Measurements from ENCODE around the gene CRYBG2.
A peak's percentile ranks its signal among the peaks of the same experiment; 100 is the strongest.
"Not testable (repeated sequence)": the region's sequence is repeated elsewhere in the genome, so short reads cannot be mapped to it uniquely, and the experiment has no call there.

The CRYBG2 gene

DNA sequence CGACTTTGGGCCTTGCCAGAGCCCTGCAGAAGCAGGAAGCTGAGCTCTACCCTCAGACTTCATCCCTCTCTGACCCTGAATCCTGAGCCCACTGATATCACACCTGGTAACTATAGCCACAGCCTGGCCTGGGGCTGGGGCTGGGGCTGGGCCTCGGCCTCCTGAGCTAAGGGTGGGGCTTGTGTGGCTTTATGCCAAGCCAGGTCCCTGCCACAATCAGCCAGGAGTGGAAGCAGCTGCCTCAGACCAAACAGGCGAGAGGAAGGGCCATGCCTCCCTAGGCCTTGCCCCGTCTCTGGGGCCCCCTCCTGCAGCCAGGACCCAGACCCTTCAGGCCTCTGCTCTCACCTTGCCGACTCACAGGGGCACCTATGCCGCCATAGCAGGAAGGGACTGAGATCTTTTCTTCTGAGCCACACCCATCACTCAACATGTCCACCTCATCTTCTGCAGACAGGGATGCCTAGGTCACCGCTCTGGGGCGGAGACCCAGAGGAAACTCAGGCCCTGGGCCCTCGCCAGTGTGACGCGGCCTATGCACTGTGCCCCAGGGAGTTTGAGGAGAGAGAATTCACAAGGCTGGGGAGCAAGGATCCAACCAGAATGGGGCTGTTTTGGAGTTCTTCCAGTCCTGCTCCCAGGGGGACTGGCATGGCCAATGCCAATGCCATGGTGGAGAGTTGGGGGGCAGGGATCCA lies 53.2 kb downstream of the CRYBG2 start:
- peaks cover 27% of the 10 kb centered on the region for H3K4me1 Mint-ChIP-seq
- no peaks in the 10 kb centered on the region for H3K9me3 Mint-ChIP-seq
- DNase-seq (ENCODE audit: low spot score in 2 of 2) (no peak), ATAC-seq (replicated peaks; ENCODE audit: extremely low read depth, poor library complexity, severe bottlenecking) (no peak)
- H3K36me3 Mint-ChIP-seq (ENCODE audit: insufficient read depth) = peaks cover 1% of the 10 kb centered on the region
- H3K27ac Mint-ChIP-seq (ENCODE audit: low read depth) = no peak overlapping the region
- no peaks in the 10 kb centered on the region for H3K27me3 Mint-ChIP-seq
- H3K4me3 Mint-ChIP-seq = no peak overlapping the region

DNA sequence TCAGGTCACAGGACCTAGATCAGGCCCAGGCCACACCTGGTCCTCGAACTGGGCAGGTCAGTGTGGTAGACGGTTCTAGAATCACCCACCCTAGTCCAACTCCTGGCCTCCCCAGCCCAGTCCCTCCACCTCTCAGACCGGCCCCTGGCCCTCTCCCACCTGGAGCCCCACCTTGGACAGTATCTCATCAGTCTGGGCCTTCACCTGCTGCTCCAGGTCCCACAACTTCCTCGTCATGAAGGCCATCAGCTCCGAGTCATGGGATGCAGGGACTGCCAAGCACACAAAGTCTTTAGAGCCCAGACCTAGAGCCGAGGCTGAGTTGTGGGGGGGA lies 56.2 kb downstream of the CRYBG2 start:
- H3K27me3 Mint-ChIP-seq = no peaks in the 10 kb centered on the region
- H3K9me3 Mint-ChIP-seq = no peaks in the 10 kb centered on the region
- DNase-seq (ENCODE audit: low spot score in 2 of 2) (no peak), ATAC-seq (replicated peaks; ENCODE audit: extremely low read depth, poor library complexity, severe bottlenecking) (no peak)
- peaks cover 1% of the 10 kb centered on the region for H3K36me3 Mint-ChIP-seq (ENCODE audit: insufficient read depth)
- H3K4me1 Mint-ChIP-seq = peaks cover 40% of the 10 kb centered on the region
- no peak overlapping the region for H3K4me3 Mint-ChIP-seq
- peak overlapping the region; percentile 41 for H3K27ac Mint-ChIP-seq (ENCODE audit: low read depth)

DNA sequence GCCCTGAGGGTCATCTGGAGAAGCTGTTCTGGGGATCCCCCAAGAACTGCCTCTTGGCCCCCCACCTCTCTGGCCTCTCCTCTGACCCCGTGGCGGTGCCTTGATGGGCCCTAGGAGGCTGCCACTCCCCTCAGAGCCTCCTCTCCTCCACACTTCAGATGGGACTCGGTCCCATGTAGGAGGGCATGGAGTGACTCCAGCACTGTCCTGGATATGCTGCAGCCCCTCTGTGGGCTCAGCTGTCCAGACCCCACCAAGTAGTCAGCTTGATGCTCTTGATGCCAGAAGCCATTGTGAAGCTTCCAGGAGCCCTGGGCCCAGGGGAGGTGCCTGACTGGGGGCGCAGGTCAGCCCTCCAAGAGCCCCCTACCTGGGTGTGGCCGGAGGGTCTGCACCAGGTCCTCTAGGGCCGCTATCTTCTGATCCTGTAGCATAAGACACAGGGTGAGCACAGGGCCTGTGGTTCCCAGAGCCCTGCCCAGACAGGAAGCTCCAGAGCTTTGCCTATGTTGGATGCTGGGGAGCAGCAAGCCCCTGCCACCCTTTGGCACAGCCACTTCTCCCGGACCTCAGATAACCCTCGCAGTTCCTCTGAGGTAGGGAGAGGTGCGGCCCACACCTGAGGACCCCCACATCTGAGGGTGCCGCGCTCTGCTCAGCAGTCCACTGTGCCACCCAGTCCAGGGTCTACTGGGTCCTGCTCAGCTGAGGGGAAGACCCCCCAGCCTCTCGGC lies 56.7 kb downstream of the CRYBG2 start:
- no peaks in the 10 kb centered on the region for H3K36me3 Mint-ChIP-seq (ENCODE audit: insufficient read depth)
- H3K27ac Mint-ChIP-seq (ENCODE audit: low read depth) = peak overlapping the region; percentile 41
- no peak overlapping the region for H3K4me3 Mint-ChIP-seq
- DNase-seq (ENCODE audit: low spot score in 2 of 2) (no peak), ATAC-seq (replicated peaks; ENCODE audit: extremely low read depth, poor library complexity, severe bottlenecking) (no peak)
- no peaks in the 10 kb centered on the region for H3K27me3 Mint-ChIP-seq
- peaks cover 44% of the 10 kb centered on the region for H3K4me1 Mint-ChIP-seq
- no peaks in the 10 kb centered on the region for H3K9me3 Mint-ChIP-seq

DNA sequence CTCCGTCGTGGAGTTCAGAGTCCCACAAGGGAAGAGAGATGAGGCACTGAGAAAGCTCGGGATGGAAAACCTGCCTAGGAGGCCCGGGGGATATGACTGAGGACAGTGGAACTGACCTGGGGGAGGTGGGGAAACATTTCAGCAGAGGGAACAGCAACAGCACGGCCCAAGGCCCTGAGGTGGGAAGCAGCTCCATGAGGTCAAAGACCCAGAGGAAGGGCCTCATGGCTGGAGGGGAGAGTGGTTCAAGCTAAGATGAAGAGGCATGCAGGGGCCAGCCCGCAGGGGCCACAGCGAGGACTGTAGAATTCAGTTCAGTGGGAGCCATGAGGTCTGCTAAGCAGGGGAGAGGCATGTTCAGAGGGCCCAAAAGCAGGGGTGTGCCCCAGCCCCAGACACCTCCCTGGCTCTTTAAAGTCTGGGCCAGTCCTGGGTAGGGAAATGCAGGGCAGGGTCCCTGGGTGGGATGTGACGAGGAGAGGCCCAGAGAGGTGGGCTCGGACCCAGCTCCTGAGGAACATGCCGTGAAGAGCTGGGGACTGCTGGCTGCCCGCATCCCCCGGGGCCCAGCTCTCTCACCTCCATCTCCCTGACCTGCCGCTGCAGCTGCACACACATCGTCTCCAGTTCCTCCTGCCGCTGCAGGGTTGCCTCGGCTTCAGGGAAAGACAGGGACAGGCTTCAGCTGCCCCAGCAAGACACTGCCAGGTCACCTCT lies 57.4 kb downstream of the CRYBG2 start:
- DNase-seq (ENCODE audit: low spot score in 2 of 2) (no peak), ATAC-seq (replicated peaks; ENCODE audit: extremely low read depth, poor library complexity, severe bottlenecking) (no peak)
- Mint-ChIP-seq H3K9me3 (no peaks in the 10 kb centered on the region), H3K4me1 (peaks cover 51% of the 10 kb centered on the region), H3K27ac (ENCODE audit: low read depth) (peak overlapping the region; percentile 21), H3K27me3 (no peaks in the 10 kb centered on the region), H3K36me3 (ENCODE audit: insufficient read depth) (no peaks in the 10 kb centered on the region), H3K4me3 (no peak overlapping the region)

DNA sequence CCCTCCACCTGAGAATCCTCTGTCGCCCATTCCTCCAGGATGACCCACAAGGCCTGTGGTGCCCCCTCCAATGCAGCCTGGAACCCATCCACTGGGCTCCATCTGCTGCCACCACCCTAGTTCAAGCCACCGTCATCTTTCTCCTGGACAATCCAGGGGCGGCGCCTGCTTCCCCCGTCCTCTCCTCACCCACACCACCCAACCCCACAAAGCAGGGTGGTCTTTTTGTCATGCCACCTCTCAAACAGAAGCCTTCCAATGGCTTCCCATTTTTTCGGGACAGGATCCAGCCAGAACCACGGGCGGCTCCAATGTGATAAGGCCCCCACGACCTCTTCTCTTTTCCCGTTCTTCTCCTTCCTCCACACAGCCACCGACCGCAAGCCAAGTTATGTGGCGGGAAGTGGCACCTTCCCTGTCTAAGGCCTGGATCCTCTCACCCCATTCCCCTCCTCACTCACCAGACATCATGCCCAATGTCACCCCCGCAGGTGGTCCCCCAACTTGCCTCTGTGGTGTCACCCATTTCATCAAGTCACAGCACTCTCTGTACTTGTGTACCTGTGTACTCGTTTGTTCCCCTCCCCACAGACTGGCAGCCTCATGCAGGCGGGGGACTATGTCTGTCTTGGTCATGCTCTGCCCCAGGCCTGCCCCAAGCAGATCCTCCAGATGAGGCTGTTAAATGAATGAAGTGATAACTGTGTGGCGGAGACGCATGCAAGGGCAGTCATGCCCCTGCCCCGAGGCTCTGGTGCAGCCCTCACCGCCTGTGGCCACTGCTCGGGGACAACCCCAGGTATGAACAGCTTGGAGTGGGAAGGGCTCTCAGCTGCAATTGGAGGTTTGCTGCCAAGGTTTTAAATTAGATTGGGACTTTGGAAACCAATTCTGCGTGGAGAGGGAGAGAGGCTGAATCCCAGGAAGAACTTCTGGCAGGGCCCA lies 58.5 kb downstream of the CRYBG2 start:
- DNase-seq (ENCODE audit: low spot score in 2 of 2) (no peak), ATAC-seq (replicated peaks; ENCODE audit: extremely low read depth, poor library complexity, severe bottlenecking) (no peak)
- H3K4me1 Mint-ChIP-seq = peaks cover 55% of the 10 kb centered on the region
- H3K27ac Mint-ChIP-seq (ENCODE audit: low read depth) = peak overlapping the region; percentile 36
- no peak overlapping the region for H3K4me3 Mint-ChIP-seq
- no peaks in the 10 kb centered on the region for H3K27me3 Mint-ChIP-seq
- no peaks in the 10 kb centered on the region for H3K9me3 Mint-ChIP-seq
- peaks cover under 1% of the 10 kb centered on the region for H3K36me3 Mint-ChIP-seq (ENCODE audit: insufficient read depth)

DNA sequence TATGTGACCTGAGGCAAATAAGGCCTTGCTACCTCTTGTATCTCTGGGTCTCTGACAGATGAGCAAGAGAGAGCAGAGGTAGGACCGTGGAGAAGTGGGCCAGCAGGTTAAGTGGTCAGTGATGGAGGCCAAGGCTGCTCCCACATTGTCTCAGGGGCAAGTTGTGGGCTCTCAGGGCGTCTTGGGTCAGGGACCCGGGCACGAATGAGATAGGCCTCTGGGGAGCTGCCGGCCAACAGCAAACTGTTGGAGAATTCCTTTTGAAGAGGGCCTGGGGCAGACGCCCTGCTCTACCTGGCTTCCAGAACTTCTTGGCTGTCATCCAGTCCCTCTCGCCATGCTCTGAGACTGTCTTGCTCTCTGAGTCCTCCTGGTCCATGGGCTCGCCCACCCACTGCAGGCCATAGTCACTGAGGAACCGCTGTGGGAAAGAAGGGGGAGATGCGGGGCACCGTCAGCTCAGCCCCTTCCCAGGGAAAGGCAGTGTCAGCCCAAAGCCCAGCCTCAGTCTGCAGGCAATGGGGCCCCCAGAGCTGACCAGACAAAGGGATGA lies 59.9 kb downstream of the CRYBG2 start:
- Mint-ChIP-seq H3K27ac (ENCODE audit: low read depth) (no peak overlapping the region), H3K27me3 (no peaks in the 10 kb centered on the region), H3K4me1 (peaks cover 59% of the 10 kb centered on the region), H3K4me3 (no peak overlapping the region), H3K9me3 (no peaks in the 10 kb centered on the region), H3K36me3 (ENCODE audit: insufficient read depth) (peaks cover 3% of the 10 kb centered on the region)
- DNase-seq (ENCODE audit: low spot score in 2 of 2) (no peak), ATAC-seq (replicated peaks; ENCODE audit: extremely low read depth, poor library complexity, severe bottlenecking) (no peak)

DNA sequence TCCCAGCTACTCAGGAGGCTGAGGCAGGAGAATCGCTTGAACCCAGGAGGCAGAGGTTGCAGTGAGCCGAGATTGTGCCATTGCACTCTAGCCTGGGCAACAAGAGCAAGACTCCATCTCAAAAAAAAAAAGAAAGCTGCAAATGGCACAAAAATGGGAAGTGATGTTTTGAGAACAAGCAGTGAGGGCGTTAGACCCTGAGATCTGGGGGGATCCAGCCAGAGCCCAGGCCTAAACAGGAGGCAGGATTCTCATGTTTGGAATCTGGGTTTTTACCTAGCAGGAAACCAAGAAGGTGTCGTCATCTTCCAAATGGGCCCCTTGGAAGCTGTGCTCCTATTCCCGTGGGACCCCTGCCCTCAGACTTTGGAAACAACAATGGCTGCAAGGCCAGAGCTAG lies 61.2 kb downstream of the CRYBG2 start:
- H3K27ac Mint-ChIP-seq (ENCODE audit: low read depth) = peak overlapping the region; percentile 85
- H3K4me3 Mint-ChIP-seq; H3K9me3 Mint-ChIP-seq; DNase-seq (ENCODE audit: low spot score in 2 of 2); H3K27me3 Mint-ChIP-seq; H3K36me3 Mint-ChIP-seq (ENCODE audit: insufficient read depth); ATAC-seq (replicated peaks; ENCODE audit: extremely low read depth, poor library complexity, severe bottlenecking): not testable (repeated sequence)
- H3K4me1 Mint-ChIP-seq = peaks cover 72% of the 10 kb centered on the region

DNA sequence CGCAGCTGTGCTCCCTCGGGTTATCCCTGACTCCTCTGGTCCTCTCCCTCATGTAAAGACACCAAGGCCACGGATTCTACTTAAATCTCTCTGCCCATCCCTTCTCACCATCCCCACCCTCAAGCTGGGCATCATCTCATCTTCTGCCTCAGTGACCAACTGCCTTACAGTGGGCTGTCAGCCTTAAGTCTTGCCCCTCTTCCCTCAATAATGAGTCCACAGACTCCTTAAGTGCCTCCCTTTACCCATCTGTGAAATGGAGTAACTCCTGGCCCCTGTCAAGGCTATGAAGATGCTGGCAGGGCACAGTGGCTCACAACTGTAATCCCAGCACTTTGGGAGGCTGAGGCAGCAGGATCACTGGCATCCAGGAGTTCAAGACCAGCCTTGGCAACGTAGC lies 62.0 kb downstream of the CRYBG2 start:
- peaks cover 80% of the 10 kb centered on the region for H3K4me1 Mint-ChIP-seq
- H3K27me3 Mint-ChIP-seq = no peaks in the 10 kb centered on the region
- H3K4me3 Mint-ChIP-seq = peak overlapping the region; percentile 61
- no peak for DNase-seq (ENCODE audit: low spot score in 2 of 2)
- ATAC-seq (replicated peaks; ENCODE audit: extremely low read depth, poor library complexity, severe bottlenecking) = no peak
- no peaks in the 10 kb centered on the region for H3K9me3 Mint-ChIP-seq
- peaks cover 3% of the 10 kb centered on the region for H3K36me3 Mint-ChIP-seq (ENCODE audit: insufficient read depth)
- peak overlapping the region; percentile 85 for H3K27ac Mint-ChIP-seq (ENCODE audit: low read depth)

DNA sequence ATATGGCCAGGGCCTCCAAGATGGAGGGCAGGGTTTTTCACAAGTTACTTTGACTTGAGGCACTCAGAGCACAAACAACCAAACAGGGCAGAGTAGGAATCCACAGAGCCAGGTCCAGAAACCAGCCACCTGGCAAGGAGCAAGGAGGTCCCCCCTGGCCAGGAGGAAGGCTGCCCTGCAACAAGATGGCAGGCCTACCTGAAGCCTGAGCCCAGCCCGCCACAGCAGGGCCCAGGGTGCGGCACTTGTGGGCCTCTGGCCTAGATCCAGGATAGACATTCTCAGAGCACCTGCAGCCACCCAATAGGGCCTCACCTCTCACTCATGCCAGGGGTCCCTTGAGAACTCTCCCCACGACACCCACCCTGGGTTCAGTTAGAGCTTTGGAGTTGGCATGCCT lies 62.5 kb downstream of the CRYBG2 start:
- no peak for DNase-seq (ENCODE audit: low spot score in 2 of 2)
- Mint-ChIP-seq H3K4me1 (peaks cover 82% of the 10 kb centered on the region), H3K36me3 (ENCODE audit: insufficient read depth) (peaks cover 3% of the 10 kb centered on the region), H3K27me3 (no peaks in the 10 kb centered on the region), H3K9me3 (no peaks in the 10 kb centered on the region), H3K27ac (ENCODE audit: low read depth) (peak overlapping the region; percentile 85), H3K4me3 (peak overlapping the region; percentile 61)
- no peak for ATAC-seq (replicated peaks; ENCODE audit: extremely low read depth, poor library complexity, severe bottlenecking)

DNA sequence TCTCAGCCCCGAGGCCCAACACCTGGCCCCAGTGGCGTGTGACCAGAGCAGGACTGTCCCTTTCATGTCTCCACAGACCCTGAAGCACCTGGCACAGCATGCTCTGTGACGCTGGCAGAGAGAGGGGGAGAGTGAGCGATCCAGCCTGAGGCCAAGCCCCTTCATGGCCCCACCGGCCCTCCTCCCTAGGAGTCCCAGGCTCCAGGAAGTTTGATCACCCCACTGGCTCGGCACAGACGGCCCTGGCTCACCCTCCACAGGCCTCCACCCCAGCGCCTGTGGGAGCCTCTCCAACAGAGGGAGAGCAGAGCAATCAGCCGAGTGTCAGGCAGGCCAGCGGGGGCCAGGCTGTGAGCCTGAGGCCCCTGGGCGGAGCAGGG lies 63.1 kb downstream of the CRYBG2 start:
- Mint-ChIP-seq H3K4me3 (peak overlapping the region; percentile 71), H3K27me3 (no peaks in the 10 kb centered on the region), H3K4me1 (peaks cover 81% of the 10 kb centered on the region), H3K27ac (ENCODE audit: low read depth) (peak overlapping the region; percentile 93), H3K36me3 (ENCODE audit: insufficient read depth) (peaks cover 3% of the 10 kb centered on the region), H3K9me3 (no peaks in the 10 kb centered on the region)
- no peak for ATAC-seq (replicated peaks; ENCODE audit: extremely low read depth, poor library complexity, severe bottlenecking)
- no peak for DNase-seq (ENCODE audit: low spot score in 2 of 2)

DNA sequence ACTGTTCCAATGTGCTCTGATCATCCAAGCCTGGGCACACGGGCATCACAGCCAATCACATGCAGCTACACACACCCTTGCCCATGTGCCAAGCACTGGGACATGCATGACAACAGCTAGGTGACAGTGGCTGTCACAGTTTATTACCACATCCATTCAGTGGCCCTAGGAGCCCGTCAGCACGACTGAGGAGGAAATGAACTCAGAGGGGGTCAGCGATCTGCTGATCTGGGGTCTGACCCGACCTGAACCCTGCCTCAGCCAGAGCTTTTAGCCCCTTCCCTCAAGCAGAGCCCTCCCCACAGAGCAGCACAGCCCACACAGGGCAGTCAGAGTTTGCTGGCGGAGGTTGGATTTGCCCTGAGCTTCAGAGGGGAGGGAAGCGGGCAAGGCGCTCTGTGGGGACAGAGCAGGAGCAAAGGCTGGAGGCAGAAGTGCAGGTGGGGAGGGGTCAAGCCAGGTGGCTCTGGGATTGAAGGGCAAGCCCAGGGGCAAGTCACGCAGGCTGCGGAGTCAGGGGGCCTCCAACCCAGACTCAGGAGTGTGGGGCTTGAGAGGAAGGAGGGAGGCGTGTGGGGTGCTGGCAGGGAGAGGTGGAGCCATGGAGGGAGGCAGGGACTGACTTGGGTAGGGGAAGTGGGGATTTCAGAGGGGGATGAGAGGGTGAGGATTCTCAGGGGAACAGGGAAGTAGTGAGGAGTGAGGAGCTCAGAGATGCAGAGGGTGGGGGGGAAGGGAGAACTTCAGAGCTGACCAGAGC lies 63.6 kb downstream of the CRYBG2 start:
- peaks cover 79% of the 10 kb centered on the region for H3K4me1 Mint-ChIP-seq
- H3K36me3 Mint-ChIP-seq (ENCODE audit: insufficient read depth) = peaks cover 6% of the 10 kb centered on the region
- DNase-seq (ENCODE audit: low spot score in 2 of 2) = no peak
- ATAC-seq (replicated peaks; ENCODE audit: extremely low read depth, poor library complexity, severe bottlenecking) = no peak
- peak overlapping the region; percentile 71 for H3K4me3 Mint-ChIP-seq
- no peaks in the 10 kb centered on the region for H3K9me3 Mint-ChIP-seq
- no peaks in the 10 kb centered on the region for H3K27me3 Mint-ChIP-seq
- peak overlapping the region; percentile 93 for H3K27ac Mint-ChIP-seq (ENCODE audit: low read depth)

All from central memory CD8-positive, alpha-beta T cell (primary cell).